Activated CD4-positive, alpha-beta T cell treated with anti-CD3 and anti-CD28 coated beads for 1 hour (primary cell): Measurements from ENCODE around the gene CDH24.

Source experiments
- DNase-seq: peaks from one replicate; pipeline ENCODE4 v3.0.0-alpha.2; 2020

The CDH24 gene

GRCh38 chr14:23043145-23043544 is 14.2 kb downstream of the CDH24 start:
- no peak for DNase-seq

DNA sequence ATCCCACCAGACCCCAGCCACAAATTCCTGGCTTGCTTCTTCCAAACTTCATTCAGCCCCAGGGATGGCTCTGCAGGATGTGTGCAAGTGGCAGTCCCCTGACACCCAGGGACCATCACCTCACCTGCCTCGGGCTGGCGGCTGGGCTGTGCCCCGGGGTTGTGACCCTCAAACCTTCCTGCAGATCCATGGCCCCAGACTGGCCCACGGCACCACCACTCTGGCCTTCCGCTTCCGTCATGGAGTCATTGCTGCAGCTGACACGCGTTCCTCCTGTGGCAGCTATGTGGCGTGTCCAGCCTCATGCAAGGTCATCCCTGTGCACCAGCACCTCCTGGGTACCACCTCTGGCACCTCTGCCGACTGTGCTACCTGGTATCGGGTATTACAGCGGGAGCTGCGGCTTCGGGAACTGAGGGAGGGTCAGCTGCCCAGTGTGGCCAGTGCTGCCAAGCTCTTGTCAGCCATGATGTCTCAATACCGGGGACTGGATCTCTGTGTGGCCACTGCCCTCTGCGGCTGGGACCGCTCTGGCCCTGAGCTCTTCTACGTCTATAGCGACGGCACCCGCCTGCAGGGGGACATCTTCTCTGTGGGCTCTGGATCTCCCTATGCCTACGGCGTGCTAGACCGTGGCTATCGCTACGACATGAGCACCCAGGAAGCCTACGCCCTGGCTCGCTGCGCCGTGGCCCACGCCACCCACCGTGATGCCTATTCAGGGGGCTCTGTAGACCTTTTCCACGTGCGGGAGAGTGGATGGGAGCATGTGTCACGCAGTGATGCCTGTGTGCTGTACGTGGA is 15.0 kb downstream of the CDH24 start, which contains the start of gene PSMB11:
Gene PSMB11 (plus strand): TSS at position 51 of the 804 bp plus-strand sequence. CDS start 14 bp downstream, at position 65.
- DNase-seq, result no peak

DNA sequence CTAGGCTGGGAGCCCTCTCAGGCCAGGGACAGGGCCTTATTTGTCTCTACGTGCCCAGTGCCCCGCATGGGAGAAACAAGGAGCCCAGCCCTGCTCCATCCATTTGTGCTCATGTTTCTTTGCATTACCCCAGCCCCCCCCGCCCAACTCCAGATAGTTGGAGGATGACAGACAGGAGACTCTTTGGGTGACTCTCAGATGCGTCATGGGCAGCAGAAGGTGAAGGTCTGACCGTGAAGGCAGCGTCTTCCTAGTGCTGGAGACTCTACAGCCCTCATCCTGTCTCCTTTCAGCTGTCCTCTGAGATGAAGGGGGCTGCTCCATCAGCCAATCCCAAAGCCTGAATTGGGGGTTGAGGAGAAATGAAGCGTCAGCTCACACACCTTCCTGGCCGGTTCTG is 15.6 kb downstream of the CDH24 start:
- DNase-seq, result no peak

GRCh38 chr14:23040100-23040499 is 17.2 kb downstream of the CDH24 start:
- DNase-seq, result no peak

- no peak for DNase-seq
Observed at GRCh38 chr14:23035303-23036144, 21.8 kb downstream of the CDH24 start.

DNA sequence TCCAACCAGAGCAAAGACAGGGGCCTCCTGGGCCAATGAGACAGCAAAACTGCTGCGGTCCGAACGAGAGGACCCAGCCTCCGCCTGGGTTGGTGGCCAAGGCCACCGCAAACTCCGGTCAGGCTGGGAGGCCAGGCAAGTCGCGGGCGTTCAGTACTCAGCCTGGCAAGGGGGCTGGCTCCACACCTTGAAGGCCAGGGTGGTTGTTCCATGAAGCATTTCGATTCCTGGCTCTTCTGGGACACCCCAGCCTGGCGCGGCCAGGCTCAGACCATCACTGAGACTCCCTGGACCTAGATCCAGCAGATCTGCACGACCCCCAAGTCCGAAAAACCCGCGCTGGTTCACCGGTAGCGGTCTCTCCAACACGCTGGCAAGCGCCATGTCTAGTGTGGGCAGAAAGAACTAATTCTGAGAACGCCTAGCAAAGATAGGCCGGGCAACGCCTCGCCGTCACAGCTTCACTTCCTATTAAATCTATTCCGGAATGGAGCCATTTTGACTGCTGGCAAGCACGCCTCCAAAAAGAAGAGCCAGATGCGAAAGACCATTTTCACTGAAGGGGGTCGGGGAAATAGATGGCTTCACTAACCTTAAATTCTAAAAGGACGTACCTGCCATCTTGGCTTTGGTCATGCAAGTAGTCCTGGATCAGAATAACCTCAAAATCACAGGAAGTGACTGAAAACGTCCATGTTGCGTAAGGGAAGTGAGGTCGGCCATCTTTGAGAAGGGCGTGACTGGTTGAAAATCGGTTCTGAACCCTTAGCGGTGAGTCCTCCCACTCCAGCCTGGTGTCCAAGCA is 22.6 kb downstream of the CDH24 start, which contains the start of gene PSMB5:
Gene PSMB5 (minus strand): TSS at position 403 of the 805 bp plus-strand sequence. CDS start 19 bp downstream, at position 384.
- DNase-seq, result peak; percentile 77

GRCh38 chr14:23033801-23034497 is 23.4 kb downstream of the CDH24 start:
- no peak for DNase-seq

- DNase-seq, result no peak
Observed at GRCh38 chr14:23033251-23033727, 24.0 kb downstream of the CDH24 start.

DNA sequence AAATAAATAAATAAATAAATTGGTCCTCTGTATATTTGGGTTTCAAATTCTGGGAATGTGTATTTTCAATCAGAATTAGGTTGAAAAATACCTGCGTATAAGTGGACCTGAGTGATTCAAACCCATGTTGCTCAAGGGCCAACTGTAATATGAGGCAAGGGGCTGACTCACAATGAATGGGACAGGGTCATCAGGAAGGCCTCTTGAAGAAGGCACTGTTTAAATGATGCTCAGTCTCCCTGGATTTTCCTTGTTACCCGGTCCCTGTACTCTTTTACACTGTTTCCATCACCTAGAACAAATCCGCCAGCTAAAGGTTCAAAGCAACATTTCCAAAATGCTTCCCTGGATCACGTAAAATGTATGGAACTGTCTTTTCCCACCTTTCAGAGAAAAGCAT is 26.4 kb downstream of the CDH24 start:
- no peak for DNase-seq

DNA sequence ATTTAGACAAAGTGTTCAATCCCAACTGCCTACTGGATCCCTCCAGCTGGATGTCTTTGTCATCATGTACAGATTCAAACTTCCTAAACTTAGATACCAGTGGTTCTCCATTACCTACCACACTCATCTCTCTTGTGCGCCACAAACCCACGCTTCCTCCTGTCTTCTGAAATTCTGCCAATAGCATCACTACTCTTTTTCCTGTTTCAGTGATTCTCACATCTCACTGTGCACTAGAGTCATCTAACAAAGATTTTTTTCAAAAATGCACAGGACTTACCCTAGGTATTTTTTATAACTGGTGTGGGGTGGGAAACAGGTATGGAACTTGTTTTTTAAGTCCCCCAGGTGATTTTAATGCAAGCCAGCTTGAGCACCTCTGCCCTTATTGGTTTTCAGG is 28.5 kb downstream of the CDH24 start:
- DNase-seq, result no peak

- no peak for DNase-seq
Observed at GRCh38 chr14:23025151-23025814, 32.0 kb downstream of the CDH24 start.

GRCh38 chr14:23024612-23025075 is 32.7 kb downstream of the CDH24 start:
- DNase-seq, result no peak

DNA sequence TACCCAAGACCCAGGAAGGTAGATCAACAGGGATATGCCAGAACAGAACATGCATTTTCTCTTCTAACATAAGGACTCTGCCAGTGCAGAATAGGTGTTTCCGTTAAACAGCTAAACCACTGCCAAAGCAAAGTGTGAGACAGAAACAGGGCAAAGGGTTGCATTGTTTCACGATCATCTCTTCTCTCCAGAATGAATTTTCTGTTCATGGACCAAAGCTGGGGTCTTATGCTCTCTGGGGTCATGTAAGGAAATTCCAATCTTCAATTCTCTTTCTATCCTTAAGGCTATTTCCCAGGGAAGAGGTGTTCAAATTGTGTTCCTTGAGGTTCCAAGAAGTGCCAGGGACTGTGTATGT is 33.5 kb downstream of the CDH24 start:
- DNase-seq, result no peak

- no peak for DNase-seq
Observed at GRCh38 chr14:23023022-23023794, 34.1 kb downstream of the CDH24 start.

GRCh38 chr14:23021889-23022442 is 35.4 kb downstream of the CDH24 start:
- no peak for DNase-seq

DNA sequence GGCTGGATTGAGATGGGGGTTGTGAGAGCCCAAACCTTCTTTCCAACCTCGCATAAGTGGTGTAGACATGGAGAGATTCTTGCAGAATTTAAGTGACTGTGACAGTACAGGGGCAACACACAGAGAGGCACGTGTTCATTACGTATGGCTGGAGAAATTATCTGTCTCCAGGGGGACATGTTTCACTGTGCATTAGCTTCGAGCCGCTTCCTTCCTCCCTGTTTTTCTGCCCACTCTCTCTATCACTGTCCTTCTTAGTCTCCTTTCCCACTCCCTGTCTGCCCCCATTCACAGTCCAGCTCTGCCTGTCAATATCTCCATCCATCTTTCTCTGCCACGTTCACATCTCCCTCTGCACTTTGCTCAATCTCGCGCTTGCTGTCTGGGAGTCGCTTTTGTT is 35.9 kb downstream of the CDH24 start:
- no peak for DNase-seq

- DNase-seq, result no peak
Observed at GRCh38 chr14:23020143-23021128, 36.9 kb downstream of the CDH24 start.

- DNase-seq, result no peak
Observed at GRCh38 chr14:23018107-23018506, 39.2 kb downstream of the CDH24 start.

- DNase-seq, result no peak
Observed at GRCh38 chr14:23017091-23017490, 40.2 kb downstream of the CDH24 start.
